Mesodermal cell (in vitro differentiated cells): ENCODE measurements around the gene XYLT1.
"Not testable (repeated sequence)": the region's sequence is repeated elsewhere in the genome, so short reads cannot be mapped to it uniquely, and the experiment has no call there.

ENCODE experiments used
- H3K27ac ChIP-seq: 2 replicates; pipeline ENCODE4 v1.7.0; 2013; ENCODE audit warnings: mild to moderate bottlenecking, low read depth, low read length, moderate library complexity; ENCODE audit not compliant: severe bottlenecking
- H3K36me3 ChIP-seq: 2 replicates; pipeline ENCODE4 v1.7.1; 2013; ENCODE audit warnings: mild to moderate bottlenecking, low read length, moderate library complexity; ENCODE audit not compliant: control insufficient read depth, insufficient read depth
- H3K4me1 ChIP-seq: one replicate; pipeline ENCODE4 v1.7.1; 2013; ENCODE audit warnings: mild to moderate bottlenecking, low read length; ENCODE audit not compliant: insufficient read depth, control insufficient read depth, poor library complexity, severe bottlenecking
- H3K4me3 ChIP-seq: 2 replicates; pipeline ENCODE4 v1.7.0; 2013; ENCODE audit warnings: low read length, control low read depth, mild to moderate bottlenecking; ENCODE audit not compliant: insufficient read depth, poor library complexity, severe bottlenecking; ENCODE audit errors: extremely low read depth
- H3K9me3 ChIP-seq: 2 replicates; pipeline ENCODE4 v1.7.1; 2013; ENCODE audit warnings: mild to moderate bottlenecking, low read length, moderate library complexity; ENCODE audit not compliant: control insufficient read depth
- WGBS, 2 experiments: methylation state at CpG; one replicate each; pipeline ENCODE4 v1.1.5; 2013; ENCODE audit warnings: missing lambda C conversion rate in 2 of 2; ENCODE audit not compliant: insufficient coverage in 2 of 2; 5-methylcytosine and 5-hydroxymethylcytosine counted together

The XYLT1 gene

GRCh38 chr16:17345043-17345442, 125.7 kb downstream of the XYLT1 start:
- WGBS, 2 experiments, result 93 to 98% methylated on average over 4 to 5 of the region's 5 CpGs
- no peak overlapping the region for H3K4me3 ChIP-seq
- no peaks in the 10 kb centered on the region for H3K36me3 ChIP-seq
- peaks cover 8% of the 10 kb centered on the region for H3K4me1 ChIP-seq
- no peaks in the 10 kb centered on the region for H3K9me3 ChIP-seq
- no peak overlapping the region for H3K27ac ChIP-seq

GRCh38 chr16:17343728-17344127, 127.0 kb downstream of the XYLT1 start:
- H3K4me3 ChIP-seq, result no peak overlapping the region
- no peak overlapping the region for H3K27ac ChIP-seq
- H3K4me1 ChIP-seq, result peaks cover 9% of the 10 kb centered on the region
- H3K9me3 ChIP-seq, result no peaks in the 10 kb centered on the region
- no peaks in the 10 kb centered on the region for H3K36me3 ChIP-seq
- 95 to 99% methylated on average over 5 to 7 of the region's 8 CpGs for WGBS, 2 experiments

- WGBS, 2 experiments, result 94 to 96% methylated on average over 10 of the region's 10 CpGs
- Histone ChIP-seq H3K4me1 (peaks cover 9% of the 10 kb centered on the region), H3K36me3 (no peaks in the 10 kb centered on the region), H3K27ac (no peak overlapping the region), H3K4me3 (no peak overlapping the region), H3K9me3 (no peaks in the 10 kb centered on the region)
These were observed 127.7 kb downstream of the XYLT1 start for GRCh38 chr16:17343028-17343427.

DNA sequence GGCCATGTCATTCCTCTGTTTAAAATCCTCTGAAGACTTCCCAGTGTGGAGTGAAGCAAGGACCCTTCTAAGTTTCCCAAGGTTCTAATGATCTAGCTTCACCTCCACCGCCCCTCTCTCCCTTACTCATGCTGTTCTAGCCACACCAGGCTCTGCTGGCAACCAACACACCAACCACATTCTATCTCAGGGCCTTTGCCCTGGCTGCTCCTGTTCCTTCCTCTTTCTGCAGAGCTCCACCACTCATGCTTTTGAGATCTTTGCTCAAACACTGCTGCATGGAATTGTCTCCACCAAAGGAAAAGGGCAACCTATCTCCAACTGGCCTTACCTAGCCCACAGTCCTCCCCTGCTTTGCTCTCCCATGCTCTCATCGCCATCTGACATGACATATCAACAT, 128.7 kb downstream of the XYLT1 start:
- Histone ChIP-seq H3K4me3 (no peak overlapping the region), H3K27ac (no peak overlapping the region), H3K4me1 (peaks cover 9% of the 10 kb centered on the region), H3K9me3 (no peaks in the 10 kb centered on the region), H3K36me3 (no peaks in the 10 kb centered on the region)
- WGBS, 2 experiments, result 94 to 100% methylated on average over 2 of the region's 2 CpGs

- Histone ChIP-seq H3K9me3 (no peaks in the 10 kb centered on the region), H3K27ac (no peak overlapping the region), H3K4me1 (peaks cover 9% of the 10 kb centered on the region), H3K36me3 (no peaks in the 10 kb centered on the region), H3K4me3 (no peak overlapping the region)
- 60% methylated on average over 1 of the region's 4 CpGs; no CpG with 5 or more reads in 1 of the 2 experiments for WGBS, 2 experiments
These were observed 130.0 kb downstream of the XYLT1 start for GRCh38 chr16:17340804-17341203.

GRCh38 chr16:17339764-17340541, 130.8 kb downstream of the XYLT1 start:
- Histone ChIP-seq H3K27ac (no peak overlapping the region), H3K4me1 (peaks cover 9% of the 10 kb centered on the region), H3K9me3 (no peaks in the 10 kb centered on the region), H3K36me3 (no peaks in the 10 kb centered on the region), H3K4me3 (no peak overlapping the region)
- 71 to 84% methylated on average over 5 of the region's 7 CpGs for WGBS, 2 experiments

- Histone ChIP-seq H3K4me1 (peaks cover 9% of the 10 kb centered on the region), H3K27ac (no peak overlapping the region), H3K36me3 (no peaks in the 10 kb centered on the region), H3K4me3 (no peak overlapping the region), H3K9me3 (no peaks in the 10 kb centered on the region)
- 91 to 96% methylated on average over 5 of the region's 7 CpGs for WGBS, 2 experiments
These were observed 132.5 kb downstream of the XYLT1 start for GRCh38 chr16:17338244-17338643.

DNA sequence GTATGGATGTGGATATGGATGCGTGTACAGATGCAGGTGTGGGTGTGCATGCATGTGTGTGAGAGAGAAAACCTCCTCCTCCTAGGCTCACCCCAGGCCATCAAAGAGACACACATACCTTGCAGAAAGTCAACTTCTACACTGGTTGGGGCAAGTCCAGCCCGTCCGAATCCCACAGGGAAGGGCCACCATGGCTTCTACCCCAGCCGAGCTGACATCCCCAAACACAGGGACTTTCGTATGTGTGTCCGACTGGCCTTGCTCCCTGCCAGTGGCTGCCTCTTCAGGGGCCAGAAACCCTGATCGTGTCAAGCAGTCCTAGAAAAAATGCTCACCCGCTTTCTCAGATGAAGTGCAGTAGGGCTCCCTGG, 134.2 kb downstream of the XYLT1 start:
- H3K4me1 ChIP-seq, result peaks cover 9% of the 10 kb centered on the region
- WGBS, 2 experiments, result 92 to 94% methylated on average over 7 of the region's 8 CpGs
- no peaks in the 10 kb centered on the region for H3K9me3 ChIP-seq
- no peaks in the 10 kb centered on the region for H3K36me3 ChIP-seq
- H3K4me3 ChIP-seq, result no peak overlapping the region
- H3K27ac ChIP-seq, result no peak overlapping the region

DNA sequence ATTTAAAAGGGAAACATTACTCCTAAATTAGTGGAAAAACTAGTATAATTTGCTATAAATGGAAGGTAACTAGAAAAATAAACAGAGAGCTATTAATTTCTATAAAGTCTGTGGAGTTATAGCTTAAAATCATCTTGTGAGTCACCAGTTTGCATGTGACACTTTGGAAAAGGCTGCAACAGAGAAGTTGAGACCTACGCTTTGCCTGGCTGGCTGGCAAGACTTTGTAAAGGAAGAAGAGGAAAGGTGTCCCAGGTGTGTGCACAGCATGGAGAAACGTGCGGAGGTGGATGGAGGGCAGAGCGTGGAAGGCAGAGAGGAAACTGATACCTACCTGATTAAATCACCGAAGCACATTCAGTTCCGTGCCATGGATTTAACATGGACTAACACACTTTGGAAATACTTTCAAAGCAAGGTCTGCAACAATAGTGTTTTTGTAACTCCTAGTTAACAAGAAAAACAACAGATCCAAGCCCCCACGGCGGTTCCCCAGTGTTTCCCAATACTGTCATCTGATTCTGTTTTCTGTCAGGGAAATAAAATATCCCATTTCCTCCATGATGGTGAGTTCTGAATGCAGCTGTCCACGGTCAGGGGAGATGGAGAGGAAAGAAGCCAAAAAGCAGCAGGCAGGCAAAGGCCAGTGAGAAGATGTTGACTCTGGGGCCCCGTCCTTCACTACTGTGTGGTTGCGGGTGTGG, 134.8 kb downstream of the XYLT1 start:
- H3K9me3 ChIP-seq, result no peaks in the 10 kb centered on the region
- no peaks in the 10 kb centered on the region for H3K36me3 ChIP-seq
- no peak overlapping the region for H3K4me3 ChIP-seq
- no peak overlapping the region for H3K27ac ChIP-seq
- peaks cover 9% of the 10 kb centered on the region for H3K4me1 ChIP-seq
- WGBS, 2 experiments, result 91 to 94% methylated on average over 7 to 8 of the region's 11 CpGs

- 73 to 96% methylated on average over 3 to 5 of the region's 10 CpGs for WGBS, 2 experiments
- not testable (repeated sequence) for H3K4me1 ChIP-seq, H3K4me3 ChIP-seq, H3K9me3 ChIP-seq, H3K27ac ChIP-seq, H3K36me3 ChIP-seq
These were observed 135.4 kb downstream of the XYLT1 start for GRCh38 chr16:17335406-17335805.

DNA sequence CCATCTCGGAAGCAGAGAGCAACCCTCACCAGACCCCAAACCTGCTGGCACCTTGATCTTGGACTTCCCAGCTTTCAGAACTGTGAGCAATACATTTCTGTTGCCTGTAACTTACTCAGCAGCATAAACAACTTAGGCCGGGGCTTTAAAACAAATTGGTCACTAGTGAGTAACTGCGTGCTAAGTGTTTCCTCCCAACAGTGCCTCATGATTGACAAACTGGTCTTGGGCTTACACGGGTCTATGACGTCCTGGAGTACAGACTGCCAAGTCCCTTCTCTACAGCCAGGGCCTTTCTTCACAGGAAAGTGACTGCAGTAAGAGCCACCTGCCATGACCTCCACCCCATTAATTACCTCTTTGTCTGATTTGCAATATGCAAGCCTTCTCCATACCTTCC, 136.7 kb downstream of the XYLT1 start:
- H3K27ac ChIP-seq, result no peak overlapping the region
- WGBS, 2 experiments, result 88 to 94% methylated on average over 5 of the region's 5 CpGs
- no peaks in the 10 kb centered on the region for H3K4me1 ChIP-seq
- no peaks in the 10 kb centered on the region for H3K9me3 ChIP-seq
- no peaks in the 10 kb centered on the region for H3K36me3 ChIP-seq
- H3K4me3 ChIP-seq, result no peak overlapping the region
